NB4 (cell line): ENCODE results near the gene DST.

Source experiments
- CTCF ChIP-seq: IDR thresholded peaks from one replicate; pipeline ENCODE4 v1.5.1; 2012; ENCODE audit warnings: low read depth, low read length
- POLR2A ChIP-seq: IDR thresholded peaks from 2 replicates; pipeline ENCODE4 v1.6.1; 2011; ENCODE audit warnings: mild to moderate bottlenecking; ENCODE audit not compliant: insufficient read length; ENCODE audit errors: extremely low read depth

GRCh38 chr6:56505512-56506260 is 137.0 kb downstream of the DST start:
- TF ChIP-seq CTCF (no peak), POLR2A (no peak)
